IMR-90 (cell line): ENCODE results near the gene IRF6. TPM values are rescaled to one million over a fixed set of nuclear protein-coding genes. Genes with fewer than 3 reads are reported as not detected.

Source experiments
- ATAC-seq: fragments of 200-7000 bp; cut with Tn5 transposase; 2 replicates; pipeline ENCODE4 v1.9.1; 2020; ENCODE audit warnings: low read depth, mild to moderate bottlenecking, moderate library complexity
- BruUV-seq: library from RNA; stranded (reverse); fragments of 400-500 nt; replicated peaks from 2 replicates; lab custom pipeline; 2021; lab: Mats Ljungman, UMichigan
- CTCF ChIA-PET: fragments of 300-600 bp; formaldehyde crosslinking; extraction: SDS; loops from one replicate; lab custom pipeline; 2021; ENCODE audit warnings: antibody characterized with exemption; lab: Yijun Ruan, JAX
- POLR2A ChIA-PET: fragments of 300-600 bp; sonication (Branson Sonifier 250); formaldehyde crosslinking; loops from one replicate; lab custom pipeline; 2022; ENCODE audit warnings: antibody characterized with exemption; ENCODE audit not compliant: unreplicated experiment; lab: Charles Lee
- DNase-seq: peaks from one replicate; pipeline ENCODE4 v3.0.0; 2013
- H2AFZ ChIP-seq: replicated peaks from 2 replicates; pipeline ENCODE3; 2013; ENCODE audit warnings: low read length, mild to moderate bottlenecking; ENCODE audit not compliant: poor library complexity
- H2AK5ac ChIP-seq: 2 replicates; pipeline ENCODE4 v1.6.1; 2013; ENCODE audit warnings: low read depth, low read length, inconsistent platforms
- H2AK9ac ChIP-seq: replicated peaks from 2 replicates; pipeline ENCODE3; 2013; ENCODE audit warnings: mild to moderate bottlenecking, low read depth, low read length, moderate library complexity; ENCODE audit not compliant: poor library complexity
- H2BK120ac ChIP-seq: 2 replicates; pipeline ENCODE4 v1.6.1; 2013; ENCODE audit warnings: low read depth, low read length, inconsistent platforms
- H2BK15ac ChIP-seq: 3 replicates; pipeline ENCODE4 v1.6.1; 2013; ENCODE audit warnings: low read depth, low read length, inconsistent platforms
- H2BK20ac ChIP-seq: 2 replicates; pipeline ENCODE4 v1.6.1; 2013; ENCODE audit warnings: low read depth, mild to moderate bottlenecking, inconsistent platforms, low read length, moderate library complexity
- H2BK5ac ChIP-seq: 2 replicates; pipeline ENCODE4 v1.6.1; 2013; ENCODE audit warnings: mild to moderate bottlenecking, low read depth, low read length, inconsistent platforms; ENCODE audit not compliant: poor library complexity, severe bottlenecking
- H3K14ac ChIP-seq: replicated peaks from 2 replicates; pipeline ENCODE4 v1.6.1; 2013; ENCODE audit warnings: low read depth, low read length, inconsistent platforms
- H3K18ac ChIP-seq: 2 replicates; pipeline ENCODE4 v1.6.1; 2013; ENCODE audit warnings: low read depth, low read length, control low read depth
- H3K23ac ChIP-seq: 2 replicates; pipeline ENCODE4 v1.6.1; 2013; ENCODE audit warnings: low read depth, low read length, inconsistent platforms
- H3K27ac ChIP-seq: 2 replicates; pipeline ENCODE4 v1.5.1; 2013; ENCODE audit warnings: mild to moderate bottlenecking, control low read depth, low read length; ENCODE audit not compliant: insufficient read depth
- H3K27me3 ChIP-seq: 2 replicates; pipeline ENCODE4 v1.6.1; 2013; ENCODE audit warnings: low read length; ENCODE audit not compliant: control insufficient read depth, insufficient read depth
- H3K36me3 ChIP-seq: 2 replicates; pipeline ENCODE4 v1.6.1; 2013; ENCODE audit warnings: low read length, mixed read lengths; ENCODE audit not compliant: control insufficient read depth, insufficient read depth
- H3K4ac ChIP-seq: 2 replicates; pipeline ENCODE4 v1.6.1; 2013; ENCODE audit warnings: low read depth, low read length, inconsistent platforms
- H3K4me1 ChIP-seq: 2 replicates; pipeline ENCODE4 v1.6.1; 2013; ENCODE audit warnings: low read length, mixed read lengths; ENCODE audit not compliant: control insufficient read depth, insufficient read depth
- H3K4me2 ChIP-seq: 2 replicates; pipeline ENCODE4 v1.6.1; 2013; ENCODE audit warnings: low read depth, mild to moderate bottlenecking, control low read depth, low read length, moderate library complexity
- H3K4me3 ChIP-seq: 2 replicates; pipeline ENCODE4 v1.5.1; 2013; ENCODE audit warnings: low read depth, mild to moderate bottlenecking, control low read depth, low read length, moderate library complexity; ENCODE audit not compliant: insufficient read depth
- H3K56ac ChIP-seq: 2 replicates; pipeline ENCODE4 v1.6.1; 2013; ENCODE audit warnings: low read length, inconsistent platforms; ENCODE audit not compliant: insufficient read depth; ENCODE audit errors: extremely low read depth
- H3K79me1 ChIP-seq, 2 experiments: 2 replicates each; pipeline ENCODE4 v1.6.1; 2013; ENCODE audit warnings: low read length in 2 of 2, inconsistent platforms in 1 of 2, low read depth in 1 of 2
- H3K9ac ChIP-seq: 2 replicates; pipeline ENCODE4 v1.6.1; 2013; ENCODE audit warnings: low read depth, low read length, control low read depth
- H3K9me1 ChIP-seq: 2 replicates; pipeline ENCODE4 v1.6.1; 2013; ENCODE audit warnings: low read length, inconsistent platforms; ENCODE audit not compliant: insufficient read depth
- H3K9me3 ChIP-seq: 2 replicates; pipeline ENCODE4 v1.6.1; 2013; ENCODE audit warnings: low read length; ENCODE audit not compliant: control insufficient read depth, insufficient read depth
- H4K20me1 ChIP-seq: 2 replicates; pipeline ENCODE4 v1.6.1; 2013; ENCODE audit warnings: low read length, inconsistent platforms; ENCODE audit not compliant: insufficient read depth
- H4K5ac ChIP-seq: 2 replicates; pipeline ENCODE4 v1.6.1; 2013; ENCODE audit warnings: mild to moderate bottlenecking, low read depth, low read length, control low read depth
- H4K8ac ChIP-seq, 2 experiments: 2 replicates each; pipeline ENCODE4 v1.6.1; 2013; ENCODE audit warnings: low read depth in 2 of 2, low read length in 2 of 2, control low read depth in 1 of 2, inconsistent platforms in 1 of 2
- H4K91ac ChIP-seq: 2 replicates; pipeline ENCODE4 v1.6.1; 2013; ENCODE audit warnings: low read depth, low read length, inconsistent platforms; ENCODE audit not compliant: insufficient read depth
- BHLHE40 ChIP-seq: fragments of 150-350 bp; IDR thresholded peaks from 2 replicates; pipeline ENCODE4 v1.6.1; 2016; ENCODE audit warnings: mild to moderate bottlenecking, low read depth, low read length
- CEBPB ChIP-seq: IDR thresholded peaks from 2 replicates; pipeline ENCODE4 v1.6.1; 2012; ENCODE audit warnings: low read depth, low read length, improper control_type of control experiment
- CHD1 ChIP-seq: IDR thresholded peaks from 2 replicates; pipeline ENCODE4 v1.6.1; 2012; ENCODE audit warnings: low read depth, low read length, improper control_type of control experiment
- FOS ChIP-seq: fragments of 150-350 bp; IDR thresholded peaks from 2 replicates; pipeline ENCODE4 v1.6.1; 2016; ENCODE audit warnings: low read depth, low read length
- MAFK ChIP-seq: IDR thresholded peaks from 2 replicates; pipeline ENCODE4 v1.6.1; 2012; ENCODE audit warnings: low read depth, low read length, improper control_type of control experiment
- MAZ ChIP-seq: IDR thresholded peaks from 2 replicates; pipeline ENCODE4 v1.6.1; 2012; ENCODE audit warnings: low read depth, mild to moderate bottlenecking, low read length, improper control_type of control experiment, moderate library complexity, borderline replicate concordance
- MXI1 ChIP-seq: IDR thresholded peaks from 2 replicates; pipeline ENCODE4 v1.6.1; 2012; ENCODE audit warnings: low read depth, mild to moderate bottlenecking, low read length, moderate library complexity, borderline replicate concordance
- NFE2L2 ChIP-seq: fragments of 150-350 bp; IDR thresholded peaks from 2 replicates; pipeline ENCODE4 v1.6.1; 2016; ENCODE audit warnings: low read depth, mild to moderate bottlenecking, low read length
- POLR2A ChIP-seq: IDR thresholded peaks from 2 replicates; pipeline ENCODE4 v1.6.1; 2012; ENCODE audit warnings: mild to moderate bottlenecking, low read depth, low read length
- RAD21 ChIP-seq: IDR thresholded peaks from 2 replicates; pipeline ENCODE4 v1.6.1; 2012; ENCODE audit warnings: low read length, improper control_type of control experiment
- RCOR1 ChIP-seq: IDR thresholded peaks from 2 replicates; pipeline ENCODE4 v1.6.1; 2012; ENCODE audit warnings: mild to moderate bottlenecking, low read length, improper control_type of control experiment; ENCODE audit not compliant: insufficient replicate concordance
- RFX5 ChIP-seq: IDR thresholded peaks from 2 replicates; pipeline ENCODE4 v1.8.0; 2012; ENCODE audit warnings: low read depth, mild to moderate bottlenecking, low read length, moderate library complexity
- SMC3 ChIP-seq: fragments of 150-350 bp; IDR thresholded peaks from 2 replicates; pipeline ENCODE4 v1.6.1; 2016; ENCODE audit warnings: low read depth, mild to moderate bottlenecking, antibody characterized with exemption, low read length, moderate library complexity
- dilution Hi-C: fragments of 300-500 bp; cut with HindIII; formaldehyde crosslinking; loops from one replicate; pipeline ENCODE4 v1.14.3; 2018; ENCODE audit warnings: low sequenced_read_pairs; ENCODE audit not compliant: unreplicated experiment
- in situ Hi-C: fragments of 300-500 bp; cut with MboI; formaldehyde crosslinking; loops from 3 replicates; pipeline ENCODE4 v1.14.3; 2019; ENCODE audit warnings: low sequenced_read_pairs, inconsistent platforms, mixed read lengths
- intact Hi-C: fragments of 100-400 bp; cut with micrococcal nuclease; formaldehyde crosslinking; loops from 2 replicates; pipeline ENCODE4 v1.10.0; 2022
- polyA plus RNA-seq, 3 experiments: library from polyadenylated mRNA; depleted of rRNA; stranded (reverse); fragments of >200 nt; gene quantifications; 2 replicates each; pipeline ENCODE4 v1.2.3, GENCODE V29; 2012; ENCODE audit warnings: low replicate concordance in 1 of 3
- total RNA-seq: library from RNA; depleted of rRNA; stranded (reverse); fragments of >200 nt; gene quantifications from 2 replicates; pipeline ENCODE4 v1.2.3, GENCODE V29; 2012
- TF ChIP-seq, protein P1 (sequence below): conservative IDR thresholded peaks from 2 replicates; pipeline ENCODE4 v1.5.1; 2012; ENCODE audit warnings: mild to moderate bottlenecking, low read depth, low read length, improper control_type of control experiment
- TF ChIP-seq, protein P2 (sequence below): fragments of 150-350 bp; IDR thresholded peaks from 2 replicates; pipeline ENCODE4 v1.6.1; 2016; ENCODE audit warnings: low read depth, mild to moderate bottlenecking, low read length, moderate library complexity, borderline replicate concordance
- TF ChIP-seq, protein P3 (sequence below): fragments of 150-350 bp; IDR thresholded peaks from 2 replicates; pipeline ENCODE4 v1.6.1; 2017; ENCODE audit warnings: mild to moderate bottlenecking, antibody characterized with exemption, low read length, low read depth

Gene IRF6
- total and polyA plus RNA-seq, 2 of the 4 experiments (the other 2 are of a cell fraction) = 1.2 to 2.9 TPM

DNA sequence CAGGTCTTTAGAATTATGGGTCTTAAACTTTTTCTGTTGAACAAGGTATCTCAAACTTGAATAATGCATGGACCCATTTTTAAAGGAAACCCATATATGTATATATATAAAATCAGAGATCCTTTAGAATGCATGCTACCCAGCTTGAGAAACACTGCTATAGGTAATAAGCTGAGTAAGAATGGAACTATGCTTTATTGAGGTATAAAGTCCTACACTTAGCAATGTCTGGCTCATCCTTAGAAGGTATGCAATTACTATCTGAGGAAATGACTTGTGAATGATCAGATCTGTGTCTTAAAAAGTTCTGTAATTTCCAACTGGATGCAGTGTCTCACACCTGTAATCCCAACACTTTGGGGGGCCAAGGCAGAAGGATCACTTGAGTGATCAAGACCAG, 38.8 kb downstream of the IRF6 start:
- no peak overlapping the region for H2AK5ac ChIP-seq
- in situ Hi-C loops (no loop called here), intact Hi-C loops (no loop called here), dilution Hi-C loops (no loop called here)
- H3K4me3 ChIP-seq = no peak overlapping the region
- no peaks in the 10 kb centered on the region for H3K27me3 ChIP-seq
- H4K20me1 ChIP-seq = no peaks in the 10 kb centered on the region
- H3K56ac ChIP-seq = no peak overlapping the region
- peaks cover 25% of the 10 kb centered on the region for H3K9me1 ChIP-seq
- H3K4me2 ChIP-seq = no peak overlapping the region
- H2BK5ac ChIP-seq = no peak overlapping the region
- DNase-seq = no peak
- no peak overlapping the region for H4K8ac ChIP-seq
- H3K9ac ChIP-seq = no peak overlapping the region
- TF ChIP-seq RFX5 (no peak), RAD21 (no peak), SMC3 (no peak), BHLHE40 (no peak), CEBPB (no peak), MXI1 (no peak), CHD1 (no peak), POLR2A (no peak), NFE2L2 (no peak), RCOR1 (no peak), MAFK (no peak), MAZ (no peak), FOS (no peak)
- TF ChIP-seq, protein P1, sequence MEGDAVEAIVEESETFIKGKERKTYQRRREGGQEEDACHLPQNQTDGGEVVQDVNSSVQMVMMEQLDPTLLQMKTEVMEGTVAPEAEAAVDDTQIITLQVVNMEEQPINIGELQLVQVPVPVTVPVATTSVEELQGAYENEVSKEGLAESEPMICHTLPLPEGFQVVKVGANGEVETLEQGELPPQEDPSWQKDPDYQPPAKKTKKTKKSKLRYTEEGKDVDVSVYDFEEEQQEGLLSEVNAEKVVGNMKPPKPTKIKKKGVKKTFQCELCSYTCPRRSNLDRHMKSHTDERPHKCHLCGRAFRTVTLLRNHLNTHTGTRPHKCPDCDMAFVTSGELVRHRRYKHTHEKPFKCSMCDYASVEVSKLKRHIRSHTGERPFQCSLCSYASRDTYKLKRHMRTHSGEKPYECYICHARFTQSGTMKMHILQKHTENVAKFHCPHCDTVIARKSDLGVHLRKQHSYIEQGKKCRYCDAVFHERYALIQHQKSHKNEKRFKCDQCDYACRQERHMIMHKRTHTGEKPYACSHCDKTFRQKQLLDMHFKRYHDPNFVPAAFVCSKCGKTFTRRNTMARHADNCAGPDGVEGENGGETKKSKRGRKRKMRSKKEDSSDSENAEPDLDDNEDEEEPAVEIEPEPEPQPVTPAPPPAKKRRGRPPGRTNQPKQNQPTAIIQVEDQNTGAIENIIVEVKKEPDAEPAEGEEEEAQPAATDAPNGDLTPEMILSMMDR = no peak
- TF ChIP-seq, protein P2, sequence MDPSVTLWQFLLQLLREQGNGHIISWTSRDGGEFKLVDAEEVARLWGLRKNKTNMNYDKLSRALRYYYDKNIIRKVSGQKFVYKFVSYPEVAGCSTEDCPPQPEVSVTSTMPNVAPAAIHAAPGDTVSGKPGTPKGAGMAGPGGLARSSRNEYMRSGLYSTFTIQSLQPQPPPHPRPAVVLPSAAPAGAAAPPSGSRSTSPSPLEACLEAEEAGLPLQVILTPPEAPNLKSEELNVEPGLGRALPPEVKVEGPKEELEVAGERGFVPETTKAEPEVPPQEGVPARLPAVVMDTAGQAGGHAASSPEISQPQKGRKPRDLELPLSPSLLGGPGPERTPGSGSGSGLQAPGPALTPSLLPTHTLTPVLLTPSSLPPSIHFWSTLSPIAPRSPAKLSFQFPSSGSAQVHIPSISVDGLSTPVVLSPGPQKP = no peak
- TF ChIP-seq, protein P3, sequence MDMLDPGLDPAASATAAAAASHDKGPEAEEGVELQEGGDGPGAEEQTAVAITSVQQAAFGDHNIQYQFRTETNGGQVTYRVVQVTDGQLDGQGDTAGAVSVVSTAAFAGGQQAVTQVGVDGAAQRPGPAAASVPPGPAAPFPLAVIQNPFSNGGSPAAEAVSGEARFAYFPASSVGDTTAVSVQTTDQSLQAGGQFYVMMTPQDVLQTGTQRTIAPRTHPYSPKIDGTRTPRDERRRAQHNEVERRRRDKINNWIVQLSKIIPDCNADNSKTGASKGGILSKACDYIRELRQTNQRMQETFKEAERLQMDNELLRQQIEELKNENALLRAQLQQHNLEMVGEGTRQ = no peak
- BruUV-seq = no TSS peak
- H2BK20ac ChIP-seq = no peak overlapping the region
- H3K4ac ChIP-seq = no peak overlapping the region
- no peak overlapping the region for H3K14ac ChIP-seq
- no peak overlapping the region for H2BK120ac ChIP-seq
- no peak overlapping the region for H2AFZ ChIP-seq
- H3K18ac ChIP-seq = no peak overlapping the region
- CTCF ChIA-PET = no interaction called here
- H3K4me1 ChIP-seq = peaks cover 11% of the 10 kb centered on the region
- no peak for ATAC-seq
- H3K23ac ChIP-seq = no peak overlapping the region
- H3K9me3 ChIP-seq = no peaks in the 10 kb centered on the region
- no peak overlapping the region for H2BK15ac ChIP-seq
- H2AK9ac ChIP-seq = no peak overlapping the region
- H3K27ac ChIP-seq = no peak overlapping the region
- H4K5ac ChIP-seq = no peak overlapping the region
- no peak overlapping the region for H4K91ac ChIP-seq
- POLR2A ChIA-PET = no interaction called here
- peaks cover 0 to 12% of the 10 kb centered on the region in 2 experiments; a peak in 2 of 4 replicates for H3K79me1 ChIP-seq
- H3K36me3 ChIP-seq = no peaks in the 10 kb centered on the region
